CD4-positive, alpha-beta T cell treated with Interleukin-4 for 1 hour (primary cell): ENCODE measurements around the gene CDKL5.
A peak's percentile ranks its signal among the peaks of the same experiment; 100 is the strongest.
"Not testable (repeated sequence)": the region's sequence is repeated elsewhere in the genome, so short reads cannot be mapped to it uniquely, and the experiment has no call there.

ENCODE experiments used
- DNase-seq, 2 donors: peaks; one replicate each; pipeline ENCODE4 v3.0.0-alpha.2; 2020 to 2022

The CDKL5 gene

GRCh38 chrX:18425199-18426003 lies at the start of gene CDKL5:
CDKL5 (plus strand) TSS chrX:18425608; CDS start chrX:18507097, 81,489 bp downstream.
- DNase-seq: peak; percentile 97

GRCh38 chrX:18377796-18378195 lies 47.6 kb upstream of the CDKL5 start:
- peak; percentile 21 to 36 for DNase-seq

- no peak for DNase-seq
These were observed 35.4 kb upstream of the CDKL5 start for GRCh38 chrX:18389966-18390365.

GRCh38 chrX:18390941-18391538 lies 34.4 kb upstream of the CDKL5 start:
- peak; percentile 64 to 65 for DNase-seq

GRCh38 chrX:18394477-18394876 lies 30.9 kb upstream of the CDKL5 start:
- DNase-seq: no peak

- DNase-seq: no peak
These were observed 23.6 kb upstream of the CDKL5 start for GRCh38 chrX:18401848-18402213.

- DNase-seq: no peak
These were observed 18.7 kb upstream of the CDKL5 start for GRCh38 chrX:18406531-18407266.

- DNase-seq: no peak
These were observed 15.4 kb upstream of the CDKL5 start for GRCh38 chrX:18410038-18410437.

- DNase-seq: no peak
These were observed 10.0 kb upstream of the CDKL5 start for GRCh38 chrX:18415386-18415785.

GRCh38 chrX:18422325-18422724 lies 3.1 kb upstream of the CDKL5 start:
- no peak for DNase-seq

GRCh38 chrX:18422886-18423285 lies 2.5 kb upstream of the CDKL5 start:
- no peak for DNase-seq

- DNase-seq: peak in 1 of 2 donors; percentile 18
These were observed 768 bp upstream of the CDKL5 start for GRCh38 chrX:18424482-18425198.

GRCh38 chrX:18426004-18426320 lies 554 bp downstream of the CDKL5 start:
- DNase-seq: no peak

GRCh38 chrX:18428006-18428405 lies 2.6 kb downstream of the CDKL5 start:
- no peak for DNase-seq

GRCh38 chrX:18433288-18433687 lies 7.9 kb downstream of the CDKL5 start:
- not testable (repeated sequence) for DNase-seq

- no peak for DNase-seq
These were observed 9.5 kb downstream of the CDKL5 start for GRCh38 chrX:18434896-18435295.

GRCh38 chrX:18436017-18436416 lies 10.6 kb downstream of the CDKL5 start:
- no peak for DNase-seq

- DNase-seq: no peak
These were observed 15.4 kb downstream of the CDKL5 start for GRCh38 chrX:18440835-18441234.

GRCh38 chrX:18441780-18442367 lies 16.5 kb downstream of the CDKL5 start:
- no peak for DNase-seq

- DNase-seq: no peak
These were observed 23.0 kb downstream of the CDKL5 start for GRCh38 chrX:18448416-18448815.

- no peak for DNase-seq
These were observed 23.8 kb downstream of the CDKL5 start for GRCh38 chrX:18449236-18449635.

- no peak for DNase-seq
These were observed 30.0 kb downstream of the CDKL5 start for GRCh38 chrX:18455384-18455783.

GRCh38 chrX:18457000-18457399 lies 31.6 kb downstream of the CDKL5 start:
- no peak for DNase-seq
